GM10248 (cell line): Measurements from ENCODE around the gene CRYL1.

Experiments
- CTCF ChIA-PET: fragments of 300-600 bp; sonication (Branson Sonifier 250); formaldehyde crosslinking; extraction: SDS; loops from one replicate; lab custom pipeline; 2021; ENCODE audit warnings: antibody characterized with exemption; lab: Yijun Ruan, JAX
- POLR2A ChIA-PET: fragments of 350-650 bp; sonication (Branson Sonifier 250); formaldehyde crosslinking; extraction: SDS; loops from one replicate; lab custom pipeline; 2020; ENCODE audit warnings: antibody characterized with exemption; lab: Yijun Ruan, JAX
- DNase-seq: peaks from one replicate; pipeline ENCODE4 v3.0.0; 2012; ENCODE audit errors: extremely low spot score
- TF ChIP-seq, protein P1 (sequence below): IDR thresholded peaks from 2 replicates; pipeline ENCODE4 v1.5.1; 2012; ENCODE audit warnings: mild to moderate bottlenecking, low read depth; ENCODE audit errors: extremely low read depth, missing control alignments, control extremely low read depth

Gene CRYL1

DNA sequence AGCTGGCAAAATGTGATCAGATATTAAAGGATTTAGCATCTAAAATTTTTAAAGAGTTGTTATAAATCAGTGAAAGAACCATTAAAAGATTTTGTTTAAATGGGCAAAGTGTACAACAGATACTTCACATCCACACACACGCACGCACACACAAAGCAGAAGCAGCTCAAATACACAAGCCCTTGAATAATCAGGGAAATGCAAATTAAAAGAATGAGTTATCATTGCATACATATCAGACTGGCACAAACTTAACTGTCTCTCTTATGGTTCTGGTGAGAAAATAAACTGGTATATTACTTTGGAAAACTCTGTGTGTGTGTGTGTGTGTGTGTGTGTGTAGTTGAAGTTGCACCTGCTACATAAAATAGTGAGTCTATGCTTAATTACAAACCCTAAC, 59.3 kb downstream of the CRYL1 start:
- CTCF ChIA-PET = interaction anchor here (1.8 kb wide), 1 partner anchor 10 kb away, joined by 4 read pairs; no protein-coding TSS in a partner anchor
- POLR2A ChIA-PET = no interaction called here
- no peak for DNase-seq
- TF ChIP-seq, protein P1, sequence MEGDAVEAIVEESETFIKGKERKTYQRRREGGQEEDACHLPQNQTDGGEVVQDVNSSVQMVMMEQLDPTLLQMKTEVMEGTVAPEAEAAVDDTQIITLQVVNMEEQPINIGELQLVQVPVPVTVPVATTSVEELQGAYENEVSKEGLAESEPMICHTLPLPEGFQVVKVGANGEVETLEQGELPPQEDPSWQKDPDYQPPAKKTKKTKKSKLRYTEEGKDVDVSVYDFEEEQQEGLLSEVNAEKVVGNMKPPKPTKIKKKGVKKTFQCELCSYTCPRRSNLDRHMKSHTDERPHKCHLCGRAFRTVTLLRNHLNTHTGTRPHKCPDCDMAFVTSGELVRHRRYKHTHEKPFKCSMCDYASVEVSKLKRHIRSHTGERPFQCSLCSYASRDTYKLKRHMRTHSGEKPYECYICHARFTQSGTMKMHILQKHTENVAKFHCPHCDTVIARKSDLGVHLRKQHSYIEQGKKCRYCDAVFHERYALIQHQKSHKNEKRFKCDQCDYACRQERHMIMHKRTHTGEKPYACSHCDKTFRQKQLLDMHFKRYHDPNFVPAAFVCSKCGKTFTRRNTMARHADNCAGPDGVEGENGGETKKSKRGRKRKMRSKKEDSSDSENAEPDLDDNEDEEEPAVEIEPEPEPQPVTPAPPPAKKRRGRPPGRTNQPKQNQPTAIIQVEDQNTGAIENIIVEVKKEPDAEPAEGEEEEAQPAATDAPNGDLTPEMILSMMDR = no peak

DNA sequence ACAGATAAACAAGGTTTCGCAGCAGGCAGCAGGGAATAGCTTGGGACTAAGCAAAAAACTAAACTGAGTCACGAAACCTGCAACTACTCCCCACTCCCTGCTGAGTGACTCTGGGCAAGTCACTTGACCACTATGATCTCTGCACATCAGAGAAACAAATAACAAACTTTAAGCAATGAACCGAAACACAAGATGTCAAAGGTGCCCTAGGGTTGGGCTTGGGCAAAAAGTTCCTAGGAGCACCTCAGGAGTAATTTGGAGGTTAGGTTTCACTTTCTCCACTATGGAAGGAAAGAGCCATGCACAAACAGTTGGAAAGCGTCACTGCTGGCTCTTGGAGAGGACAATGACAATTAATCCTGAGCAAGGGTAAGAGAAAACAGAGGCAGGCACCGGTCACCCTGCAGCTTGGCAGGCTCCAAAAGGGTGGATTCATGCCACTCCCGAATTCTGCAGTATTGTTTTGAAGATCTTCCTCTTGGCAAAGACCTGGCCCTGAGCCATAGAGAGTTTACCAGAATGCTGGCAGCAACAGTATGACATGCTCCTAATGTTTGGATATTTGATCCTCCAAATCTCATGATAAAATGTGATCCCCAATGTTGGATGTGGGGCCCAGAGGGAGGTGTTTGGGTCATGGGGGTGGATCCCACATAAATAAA, 60.3 kb downstream of the CRYL1 start:
- ChIA-PET CTCF (interaction anchor here (1.8 kb wide), 1 partner anchor 9 kb away, joined by 4 read pairs; no protein-coding TSS in a partner anchor), POLR2A (no interaction called here)
- TF ChIP-seq, protein P1 = no peak
- no peak for DNase-seq

DNA sequence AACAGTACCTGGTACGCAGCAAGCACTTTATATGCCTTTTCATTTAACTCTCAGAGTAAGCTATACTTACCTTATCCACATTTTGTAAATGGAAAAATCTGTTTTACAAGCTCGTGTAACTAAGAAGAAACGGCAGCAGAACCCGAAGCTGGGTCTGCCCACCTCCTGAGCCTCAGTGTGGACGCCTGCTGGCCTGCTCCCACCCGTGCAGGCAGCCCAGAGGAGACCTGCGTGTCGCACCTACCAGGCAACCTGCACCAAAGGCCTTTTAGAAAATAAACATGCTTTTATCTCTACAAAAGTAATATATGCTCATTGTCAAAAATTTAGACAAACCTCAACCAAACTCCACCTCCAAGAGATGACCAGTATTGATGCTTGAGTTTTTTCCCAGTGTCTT, 62.7 kb downstream of the CRYL1 start:
- TF ChIP-seq, protein P1 = no peak
- ChIA-PET POLR2A (no interaction called here), CTCF (interaction anchor here (0.9 to 1.4 kb wide), 2 partner anchors 21 to 93 kb away, joined by 3 to 4 read pairs; no protein-coding TSS in a partner anchor)
- DNase-seq = no peak

- TF ChIP-seq, protein P1 = no peak
- DNase-seq = no peak
- CTCF ChIA-PET = interaction anchor here (0.9 to 1.4 kb wide), 2 partner anchors 21 to 92 kb away, joined by 3 to 4 read pairs; no protein-coding TSS in a partner anchor
- POLR2A ChIA-PET = no interaction called here
These were observed 63.1 kb downstream of the CRYL1 start for GRCh38 chr13:20462533-20462915.

DNA sequence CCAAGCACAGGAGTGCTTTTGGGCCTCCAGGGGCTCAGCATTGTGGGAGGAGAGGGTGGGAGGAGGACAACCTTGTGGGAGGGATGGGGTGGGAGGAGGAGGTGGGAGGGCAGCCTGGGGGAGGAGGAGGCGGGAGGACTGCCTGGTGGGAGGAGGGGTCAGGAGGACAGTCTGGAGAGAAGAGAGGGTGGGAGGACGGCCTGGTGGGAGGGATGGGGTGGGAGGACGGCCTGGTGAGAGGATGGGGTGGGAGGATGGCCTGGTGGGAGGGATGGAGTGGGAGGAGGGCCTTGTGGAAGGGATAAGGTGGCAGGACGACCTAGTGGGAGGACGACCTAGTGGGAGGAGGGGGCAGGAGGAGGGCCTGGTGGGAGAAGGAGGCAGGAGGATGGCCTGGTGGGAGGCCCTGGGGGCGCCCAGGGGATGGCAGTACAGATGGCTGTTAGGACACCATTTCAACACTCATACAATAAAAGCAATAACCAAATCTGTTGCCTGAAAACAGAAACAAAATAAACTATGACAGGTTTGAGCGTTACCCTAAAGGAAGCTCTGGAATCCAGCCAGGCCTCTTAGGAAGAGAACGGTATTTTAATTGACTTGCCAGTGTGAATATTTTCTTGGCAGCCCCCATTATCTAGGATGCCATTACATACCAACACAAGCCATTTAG, 63.7 kb downstream of the CRYL1 start:
- ChIA-PET CTCF (interaction anchor here (0.9 to 1.4 kb wide), 2 partner anchors 20 to 92 kb away, joined by 3 to 4 read pairs; no protein-coding TSS in a partner anchor), POLR2A (no interaction called here)
- TF ChIP-seq, protein P1 = no peak
- no peak for DNase-seq

- CTCF ChIA-PET = no interaction called here
- TF ChIP-seq, protein P1 = no peak
- POLR2A ChIA-PET = no interaction called here
- no peak for DNase-seq
These were observed 64.2 kb downstream of the CRYL1 start for GRCh38 chr13:20461481-20461859.
